Stimulated activated CD8-positive, alpha-beta memory T cell treated with anti-CD3 and anti-CD28 coated beads, Interleukin-4, amount 100 ng/mL, for 1 hour (primary cell): ENCODE data around the gene SNAP47.

Experiments
- DNase-seq, 2 donors: peaks; one replicate each; pipeline ENCODE4 v3.0.0-alpha.2; 2020; ENCODE audit warnings: low read depth in 2 of 2, low spot score in 1 of 2

The SNAP47 gene

DNA sequence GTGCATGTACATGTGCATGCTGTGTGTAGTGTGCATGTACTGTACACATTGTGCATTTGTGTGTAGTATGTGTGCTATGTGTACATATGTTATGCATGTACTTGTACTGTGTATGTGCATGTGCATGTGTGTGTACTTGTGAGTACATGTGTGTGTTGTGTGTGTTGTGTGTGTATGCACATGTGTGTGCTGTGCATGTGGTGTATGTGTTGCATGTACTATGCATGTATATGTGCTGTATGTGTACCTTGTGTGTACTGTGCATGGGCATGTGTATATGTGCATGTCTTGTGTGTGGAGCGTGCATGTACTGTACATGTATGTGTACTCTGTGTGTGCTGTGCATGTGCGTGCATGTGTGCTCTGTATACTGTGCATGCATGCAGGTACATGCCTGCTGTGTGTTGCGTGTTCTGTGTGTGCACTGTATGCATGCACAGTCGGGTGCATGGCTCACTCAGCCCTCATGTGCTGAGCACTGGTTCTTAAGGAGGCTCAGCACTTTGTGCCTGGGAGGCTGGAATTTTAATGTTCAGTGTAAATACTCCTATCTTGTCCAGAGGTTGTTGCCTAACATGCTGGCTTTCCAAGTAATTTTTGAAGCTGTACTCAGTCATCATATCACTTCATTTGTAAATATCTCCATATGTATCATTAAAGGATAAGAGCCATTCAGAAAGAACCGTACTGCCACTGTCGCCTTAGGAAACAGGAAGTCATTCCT is 32.3 kb downstream of the SNAP47 start:
- DNase-seq: no peak

DNA sequence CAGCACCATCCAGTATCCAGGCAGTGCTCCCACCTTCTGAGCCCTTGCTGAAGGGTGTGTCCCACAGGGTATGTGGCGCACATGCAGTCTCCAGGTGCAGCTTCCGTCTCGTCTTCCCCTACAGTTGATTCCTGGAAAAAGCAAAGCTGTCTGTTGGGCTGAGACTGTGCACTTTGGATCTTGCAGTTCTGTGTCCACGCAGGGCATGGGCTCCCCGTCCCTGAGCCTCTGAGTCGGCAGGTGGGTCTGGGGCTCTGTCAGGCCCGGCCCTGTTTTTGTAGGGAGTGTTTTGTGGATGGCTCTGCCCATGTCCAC is 32.8 kb downstream of the SNAP47 start:
- no peak for DNase-seq

DNA sequence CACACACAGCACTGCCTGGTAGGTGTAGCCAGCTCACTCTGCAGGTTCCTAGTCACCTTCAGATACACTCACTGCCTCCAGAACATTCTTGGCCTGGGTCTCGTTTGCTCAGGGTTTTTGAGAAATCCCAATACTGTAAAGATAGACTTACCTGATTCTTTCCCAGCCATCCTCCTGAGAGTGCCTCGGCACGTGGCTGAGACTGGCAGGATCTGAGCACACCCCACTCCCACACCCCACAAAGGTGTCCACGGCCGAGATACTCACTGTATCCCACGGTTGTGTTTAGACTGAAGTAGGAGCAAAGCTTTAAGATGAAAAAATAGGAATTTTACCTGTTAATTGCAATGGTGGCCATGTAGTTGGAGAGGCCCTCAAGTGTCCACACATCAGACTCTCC is 33.4 kb downstream of the SNAP47 start:
- DNase-seq: no peak

DNA sequence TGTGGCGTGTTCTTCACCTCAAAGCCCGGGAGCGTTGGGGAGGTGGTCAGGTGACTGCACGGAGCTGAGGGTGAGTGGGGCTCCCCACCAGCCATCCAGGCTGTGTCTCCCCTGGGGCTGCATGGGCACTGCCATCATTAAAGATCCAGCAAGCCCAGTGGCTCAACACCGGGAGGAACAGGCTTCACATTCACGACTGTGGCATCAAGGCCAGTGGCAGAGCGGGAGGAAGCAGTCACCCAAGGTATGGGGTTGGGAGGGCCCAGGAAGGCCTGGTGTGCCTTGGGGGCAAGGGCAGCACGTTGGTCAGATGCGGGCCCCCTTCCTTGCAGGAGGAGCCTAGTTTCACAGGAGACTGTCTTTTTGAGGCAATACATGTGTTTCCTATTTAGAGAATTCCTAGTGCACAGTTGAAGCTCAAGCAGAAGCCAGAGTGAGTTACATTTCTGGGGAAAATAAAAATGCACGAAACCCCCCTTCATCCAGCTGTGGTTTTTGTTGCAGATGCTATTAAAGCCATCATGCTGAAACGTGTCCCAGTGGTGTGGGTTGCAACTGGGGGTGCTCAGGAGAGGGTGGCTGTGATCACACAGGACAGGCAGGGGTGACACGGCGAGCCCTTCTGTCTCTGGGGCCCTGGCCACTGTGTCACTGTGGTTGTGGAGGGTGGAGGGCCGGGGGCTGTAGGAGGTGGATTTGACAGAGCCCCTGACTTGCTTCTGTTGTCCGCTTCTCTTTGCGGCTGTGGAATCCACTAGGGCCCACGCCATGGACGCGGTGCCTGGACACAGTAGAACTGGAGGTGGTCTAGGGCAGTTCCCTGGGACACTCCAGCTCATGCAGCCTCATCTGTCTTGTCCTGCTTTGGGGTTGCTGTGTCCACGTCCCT is 34.1 kb downstream of the SNAP47 start:
- DNase-seq: no peak

- no peak for DNase-seq
Observed at GRCh38 chr1:227769936-227770494, 34.8 kb downstream of the SNAP47 start.

- no peak for DNase-seq
Observed at GRCh38 chr1:227770812-227771211, 35.6 kb downstream of the SNAP47 start.

DNA sequence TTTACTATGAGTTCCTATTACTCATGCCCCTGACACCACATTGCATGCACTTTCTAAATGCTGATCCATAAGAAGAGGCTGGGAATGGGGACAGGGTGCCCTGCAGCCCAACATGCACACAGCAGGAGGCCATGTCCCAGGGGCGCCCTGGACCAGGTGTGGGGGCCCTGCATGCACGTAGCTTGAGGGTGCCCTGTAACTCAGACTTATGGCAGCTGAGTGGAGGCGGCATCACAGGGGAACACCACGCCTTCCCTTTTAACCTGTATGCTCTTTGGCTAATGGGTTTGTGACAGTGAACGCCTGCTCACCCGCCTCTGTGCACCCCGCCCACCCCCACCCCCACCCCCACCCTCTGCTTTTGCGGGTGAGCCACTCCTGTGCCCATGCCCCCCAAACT is 36.1 kb downstream of the SNAP47 start:
- no peak for DNase-seq

- DNase-seq: no peak
Observed at GRCh38 chr1:227771771-227772170, 36.5 kb downstream of the SNAP47 start.

DNA sequence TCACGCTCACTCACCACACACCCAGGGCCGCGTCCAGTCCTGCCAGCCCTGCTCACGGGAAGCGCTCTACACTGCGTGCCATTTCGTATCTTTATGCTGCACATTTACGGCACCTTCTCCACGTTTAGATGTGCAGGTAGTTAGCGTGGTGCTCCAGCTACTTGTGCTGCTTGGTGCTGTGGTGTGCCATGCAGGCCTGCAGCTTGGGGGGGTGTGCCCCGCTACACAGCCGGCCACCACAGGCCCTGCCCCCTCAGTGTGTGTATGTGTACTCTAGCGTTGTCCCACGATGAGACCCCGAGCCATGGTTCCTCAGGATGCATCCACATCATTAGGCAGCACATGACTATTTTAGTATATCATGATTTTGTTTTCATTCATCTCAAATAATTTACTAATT is 38.3 kb downstream of the SNAP47 start:
- no peak for DNase-seq

DNA sequence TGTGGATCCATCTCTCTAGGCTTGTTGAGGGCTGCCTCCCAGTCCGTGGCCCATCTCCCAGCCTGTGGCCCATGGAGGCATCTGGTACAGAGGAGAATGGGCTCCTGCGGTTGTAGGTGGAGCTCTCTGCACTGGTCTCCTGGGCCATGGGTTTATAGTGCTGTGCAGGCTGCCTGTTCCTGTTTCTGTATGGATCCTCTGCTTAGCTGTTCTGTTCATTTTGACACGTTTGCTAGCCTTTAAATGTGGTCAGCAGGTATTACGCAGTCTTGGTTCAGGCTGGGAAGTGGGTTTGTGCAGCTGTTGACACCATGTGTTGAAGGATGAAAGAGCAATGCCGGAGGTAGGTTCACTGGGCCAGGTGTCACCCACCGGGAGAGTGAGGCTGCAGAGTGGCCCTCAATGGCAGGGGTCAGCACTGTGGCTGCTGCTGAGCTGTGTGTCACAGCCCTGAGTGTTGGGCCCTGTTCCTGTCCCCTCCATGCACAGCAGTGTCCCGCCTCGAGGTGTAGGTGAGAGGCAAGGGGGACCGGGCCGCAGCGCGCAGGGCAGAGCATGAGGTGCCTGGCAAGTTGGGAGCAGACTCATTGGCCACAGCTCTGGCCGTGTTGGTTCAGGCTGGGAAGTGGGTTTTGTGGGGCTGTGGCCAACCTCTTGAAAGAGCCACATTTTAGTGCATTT is 39.0 kb downstream of the SNAP47 start:
- DNase-seq: no peak

- DNase-seq: no peak
Observed at GRCh38 chr1:227774821-227775661, 39.8 kb downstream of the SNAP47 start.

DNA sequence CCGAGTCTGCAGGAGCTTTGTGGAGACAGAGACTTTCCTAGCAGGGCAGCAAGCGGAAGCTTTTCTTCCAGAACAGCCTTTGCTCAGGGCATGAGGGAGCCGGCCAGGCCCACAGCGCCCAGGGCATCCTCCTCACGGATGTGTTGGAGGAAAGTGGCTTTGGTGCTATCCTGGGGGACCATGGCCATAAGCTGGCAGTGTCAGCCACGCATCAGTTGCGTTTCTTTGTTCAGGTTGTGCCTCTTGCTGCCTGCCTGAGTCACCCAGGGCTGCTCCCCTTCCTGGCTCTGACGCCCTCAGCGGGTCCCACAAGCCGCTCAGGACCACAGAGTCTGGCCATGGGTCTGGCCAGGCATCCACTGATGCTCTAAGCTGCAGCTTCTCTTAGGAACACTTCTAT is 40.6 kb downstream of the SNAP47 start:
- no peak for DNase-seq

- DNase-seq: no peak
Observed at GRCh38 chr1:227776331-227776771, 41.1 kb downstream of the SNAP47 start.

GRCh38 chr1:227777156-227777555 is 41.9 kb downstream of the SNAP47 start:
- DNase-seq: no peak

GRCh38 chr1:227777646-227778045 is 42.4 kb downstream of the SNAP47 start:
- no peak for DNase-seq

DNA sequence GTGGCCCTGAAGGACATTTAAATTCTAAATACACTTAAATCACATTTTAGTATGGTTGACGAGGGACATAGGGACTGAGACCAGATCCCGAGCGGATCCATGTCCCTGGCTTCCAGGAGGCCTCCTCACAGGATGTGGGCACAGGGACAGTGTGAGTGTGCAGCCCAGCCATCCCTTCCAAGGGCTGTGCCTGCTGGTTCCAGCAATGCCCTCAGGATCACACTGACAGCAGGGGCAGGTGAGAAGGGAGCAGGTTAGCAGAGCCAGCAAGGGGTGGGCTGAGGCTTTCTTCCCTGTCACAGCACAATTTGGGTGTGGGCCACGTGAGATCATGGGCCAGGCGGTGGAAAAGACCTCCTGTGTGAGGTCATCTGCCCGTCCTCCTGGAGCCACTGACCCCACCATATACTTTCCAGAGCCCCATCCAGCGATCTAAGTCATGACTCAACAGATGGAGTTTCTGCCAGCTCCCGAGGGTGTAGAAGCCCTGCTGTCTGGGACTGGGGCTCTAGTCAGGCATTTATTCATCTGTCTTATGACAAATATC is 43.2 kb downstream of the SNAP47 start:
- no peak for DNase-seq

DNA sequence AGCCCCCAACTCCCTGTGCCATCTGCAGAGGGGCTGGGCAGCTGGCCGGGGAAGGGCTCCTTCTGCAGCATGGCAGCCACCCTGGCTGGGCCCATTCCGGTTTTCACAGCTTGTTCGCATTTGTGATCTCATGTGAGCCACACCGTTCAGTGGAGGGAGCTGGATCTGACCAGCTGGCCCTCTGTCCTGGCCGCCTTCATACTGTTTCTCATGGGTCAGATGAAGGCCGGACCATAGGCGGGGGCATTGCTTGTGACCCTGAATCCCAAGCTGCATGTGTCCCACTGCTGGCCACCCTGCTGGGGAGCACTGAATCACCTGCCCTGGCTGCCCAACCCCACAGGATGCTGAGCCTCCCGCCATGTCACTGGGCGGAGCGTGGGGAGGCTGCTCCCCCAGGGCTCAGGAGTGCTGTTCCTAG is 43.8 kb downstream of the SNAP47 start:
- no peak for DNase-seq

GRCh38 chr1:227779685-227780084 is 44.5 kb downstream of the SNAP47 start:
- DNase-seq: no peak

GRCh38 chr1:227780101-227781044 is 45.1 kb downstream of the SNAP47 start:
- no peak for DNase-seq
